Regular cardiac myocyte (primary cell): ENCODE results near the gene ODR4. TPM values are rescaled to one million over a fixed set of nuclear protein-coding genes. Genes with fewer than 3 reads are reported as not detected.

Experiments
- total RNA-seq: library from RNA; depleted of rRNA; stranded (reverse); fragments of >200 nt; gene quantifications from 2 replicates; pipeline ENCODE4 v1.2.3, GENCODE V29; 2014

Gene ODR4
- total RNA-seq: 19.0 and 36.6 TPM in 2 replicates

DNA sequence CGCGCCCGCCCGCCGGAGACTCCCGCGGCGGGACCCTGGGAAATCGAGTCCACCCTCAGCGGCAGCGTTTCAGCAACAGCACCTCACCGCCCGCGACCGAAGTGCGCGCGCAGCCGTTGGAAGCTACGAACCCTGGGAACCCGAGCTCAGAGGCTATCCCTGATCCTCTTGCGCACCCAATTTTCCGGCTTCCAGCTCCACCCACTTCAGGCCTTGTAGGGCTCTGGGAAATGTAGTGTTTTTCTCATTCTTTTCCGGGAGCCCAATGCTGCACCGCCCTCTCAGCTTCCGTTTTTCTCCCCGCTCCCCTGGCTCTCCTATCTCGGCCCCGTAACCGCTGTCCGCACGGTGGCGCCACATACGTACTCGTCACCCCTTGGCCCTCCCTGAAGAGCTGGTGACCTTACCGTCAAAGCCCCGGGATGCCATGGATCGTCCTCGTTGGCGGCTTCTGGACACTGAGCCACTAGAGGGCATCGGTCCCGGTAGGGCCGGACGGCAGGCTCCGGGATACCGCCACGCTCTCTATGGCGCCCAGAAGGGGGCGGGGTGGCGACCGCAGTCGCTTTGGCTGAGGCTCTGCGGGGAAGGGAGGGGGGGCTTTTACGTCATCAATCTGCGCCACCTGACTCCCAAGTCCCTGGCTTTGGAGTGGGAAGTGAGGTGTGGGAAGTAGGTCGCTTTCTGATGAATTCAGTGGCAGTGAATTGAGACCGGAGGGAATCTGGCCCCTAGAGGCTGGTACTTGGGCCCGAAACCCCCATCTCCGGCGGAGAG lies at the start of gene ODR4, which contains the start of gene TPR:
Gene ODR4 (plus strand): TSS at position 687 of the 777 bp plus-strand sequence. CDS start 3,948 bp downstream, outside the sequence.
Gene TPR (minus strand): TSS at position 102 of the 777 bp plus-strand sequence. CDS start 225 bp downstream, outside the sequence.

DNA sequence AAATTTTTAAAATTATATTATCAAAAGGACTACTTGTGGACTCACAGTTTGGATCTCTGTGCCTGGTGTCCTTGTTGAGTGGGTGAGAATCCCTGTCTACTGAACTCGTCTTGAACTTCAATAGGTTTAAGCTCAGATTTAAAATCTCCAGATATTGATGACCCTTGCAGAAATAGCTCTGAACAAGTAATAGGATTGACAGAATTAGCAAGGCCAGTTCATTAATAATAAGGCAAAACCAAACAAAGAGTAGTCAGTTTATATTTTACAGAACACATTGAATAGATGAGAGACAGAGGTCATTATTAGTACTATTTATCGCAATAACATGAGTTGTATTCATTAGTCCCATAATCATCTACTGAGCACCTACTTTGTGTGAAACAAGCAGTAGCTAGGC lies 85.4 kb downstream of the ODR4 start, which contains the start of gene PDC:
Gene PDC (minus strand): TSS at position 101 of the 400 bp plus-strand sequence. CDS start 11,655 bp downstream, outside the sequence.

Other genes starting within 250 kb of the ODR4 start
- under 0.01 and 0.28 TPM in 2 replicates for gene PRG4, start 79.6 kb upstream of the ODR4 start, total RNA-seq
- 71.0 and 78.2 TPM in 2 replicates for gene TPR, start 585 bp upstream of the ODR4 start, total RNA-seq
- gene PDC, start 85.3 kb downstream of the ODR4 start, total RNA-seq: 0.38 TPM in 1 of 2 replicates, not detected in the other